ENCODE data around the gene PAPSS2. TPM values are rescaled to one million over a fixed set of nuclear protein-coding genes. Genes with fewer than 3 reads are reported as not detected.
"Not testable (repeated sequence)": the region's sequence is repeated elsewhere in the genome, so short reads cannot be mapped to it uniquely, and the experiment has no call there.

The PAPSS2 gene
- polyA plus RNA-seq, 1 experiment: 133 TPM

DNA sequence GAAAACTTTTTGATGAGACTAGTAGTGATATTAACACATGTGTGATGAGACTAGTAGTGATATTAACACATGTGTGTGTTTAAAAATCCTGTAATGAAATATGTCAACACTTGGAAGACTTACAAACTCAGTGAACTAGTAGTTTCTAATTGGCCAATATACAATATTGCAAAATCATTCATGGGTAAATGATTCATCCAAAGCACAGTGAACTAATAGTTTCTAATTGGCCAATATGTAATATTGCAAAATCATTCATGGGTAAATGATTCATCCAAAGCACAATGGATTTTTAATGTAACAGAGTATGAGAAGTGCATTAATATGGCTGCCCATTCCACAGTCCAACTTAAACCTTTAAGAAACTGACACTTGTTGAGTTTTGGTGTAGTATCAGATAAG, 80.6 kb downstream of the PAPSS2 start:
- ChIA-PET POLR2A (interaction anchor here (0.7 kb wide), 1 partner anchor 64 kb away, joined by 3 read pairs; no protein-coding TSS in a partner anchor), CTCF (interaction anchor here (1.1 kb wide), 3 partner anchors 12 to 55 kb away, joined by 3 to 5 read pairs (median 3); no protein-coding TSS in a partner anchor)
- TF ChIP-seq, protein P1, sequence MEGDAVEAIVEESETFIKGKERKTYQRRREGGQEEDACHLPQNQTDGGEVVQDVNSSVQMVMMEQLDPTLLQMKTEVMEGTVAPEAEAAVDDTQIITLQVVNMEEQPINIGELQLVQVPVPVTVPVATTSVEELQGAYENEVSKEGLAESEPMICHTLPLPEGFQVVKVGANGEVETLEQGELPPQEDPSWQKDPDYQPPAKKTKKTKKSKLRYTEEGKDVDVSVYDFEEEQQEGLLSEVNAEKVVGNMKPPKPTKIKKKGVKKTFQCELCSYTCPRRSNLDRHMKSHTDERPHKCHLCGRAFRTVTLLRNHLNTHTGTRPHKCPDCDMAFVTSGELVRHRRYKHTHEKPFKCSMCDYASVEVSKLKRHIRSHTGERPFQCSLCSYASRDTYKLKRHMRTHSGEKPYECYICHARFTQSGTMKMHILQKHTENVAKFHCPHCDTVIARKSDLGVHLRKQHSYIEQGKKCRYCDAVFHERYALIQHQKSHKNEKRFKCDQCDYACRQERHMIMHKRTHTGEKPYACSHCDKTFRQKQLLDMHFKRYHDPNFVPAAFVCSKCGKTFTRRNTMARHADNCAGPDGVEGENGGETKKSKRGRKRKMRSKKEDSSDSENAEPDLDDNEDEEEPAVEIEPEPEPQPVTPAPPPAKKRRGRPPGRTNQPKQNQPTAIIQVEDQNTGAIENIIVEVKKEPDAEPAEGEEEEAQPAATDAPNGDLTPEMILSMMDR (IDR thresholded peaks at IDR 0.05; ENCODE audit: insufficient read depth, low read depth, low read length): no peak
- H3K4me3 ChIP-seq (ENCODE audit: low read depth, low read length): no peak overlapping the region
- no peaks in the 10 kb centered on the region for H3K27me3 ChIP-seq (ENCODE audit: control insufficient read depth, insufficient read depth, low read length)
- peak; percentile 66 for DNase-seq (ENCODE audit: low read depth)
- peaks cover 8% of the 10 kb centered on the region for H3K36me3 ChIP-seq (ENCODE audit: control insufficient read depth, insufficient read depth, low read length)

DNA sequence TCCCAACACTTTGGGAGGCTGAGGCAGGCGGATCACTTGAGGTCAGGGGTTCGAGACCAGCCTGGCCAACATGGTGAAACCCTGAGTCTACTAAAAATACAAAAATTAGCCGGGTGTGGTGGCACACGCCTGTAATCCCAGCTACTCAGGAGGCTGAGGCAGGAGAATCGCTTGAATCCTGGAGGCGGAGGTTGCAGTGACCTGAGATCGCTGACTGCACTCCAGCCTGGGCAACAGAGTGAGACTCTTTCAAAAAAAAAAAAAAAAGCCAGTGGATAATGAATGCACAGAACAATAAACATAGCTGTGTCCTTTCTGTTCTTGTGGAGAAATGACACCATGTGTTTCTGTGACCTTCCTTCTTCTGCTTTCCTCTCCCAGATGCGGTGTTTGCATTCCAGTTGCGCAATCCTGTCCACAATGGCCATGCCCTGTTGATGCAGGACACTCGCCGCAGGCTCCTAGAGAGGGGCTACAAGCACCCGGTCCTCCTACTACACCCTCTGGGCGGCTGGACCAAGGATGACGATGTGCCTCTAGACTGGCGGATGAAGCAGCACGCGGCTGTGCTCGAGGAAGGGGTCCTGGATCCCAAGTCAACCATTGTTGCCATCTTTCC, 83.4 kb downstream of the PAPSS2 start:
- DNase-seq (ENCODE audit: low read depth); POLR2A ChIA-PET; H3K27me3 ChIP-seq (ENCODE audit: control insufficient read depth, insufficient read depth, low read length); H3K36me3 ChIP-seq (ENCODE audit: control insufficient read depth, insufficient read depth, low read length); H3K4me3 ChIP-seq (ENCODE audit: low read depth, low read length): not testable (repeated sequence)
- CTCF ChIA-PET: interaction anchor here (1.4 to 1.5 kb wide), 2 partner anchors 8 to 9 kb away, joined by 5 to 8 read pairs; no protein-coding TSS in a partner anchor

DNA sequence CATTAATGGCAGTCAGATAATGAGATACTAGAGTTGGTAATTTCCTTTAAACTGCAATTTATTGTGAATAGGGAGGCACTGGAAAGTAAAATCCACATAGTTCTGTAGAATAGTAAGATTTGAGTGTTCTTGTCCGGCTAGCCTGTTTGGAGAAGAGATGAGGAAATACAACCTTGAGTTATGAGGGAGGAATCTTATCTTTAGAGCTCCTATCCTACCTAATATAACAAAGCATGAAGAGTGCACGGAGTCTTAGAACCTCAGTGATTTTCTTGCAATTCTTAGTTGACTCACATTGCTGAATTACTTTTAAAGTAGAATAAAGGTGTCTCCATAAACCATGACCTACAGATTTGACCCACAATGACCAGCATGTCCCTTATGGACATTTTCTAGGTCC, 84.9 kb downstream of the PAPSS2 start:
- ChIA-PET POLR2A (no interaction called here), CTCF (interaction anchor here (1.4 kb wide), 1 partner anchor 10 kb away, joined by 5 read pairs; no protein-coding TSS in a partner anchor)
- peaks cover 7% of the 10 kb centered on the region for H3K36me3 ChIP-seq (ENCODE audit: control insufficient read depth, insufficient read depth, low read length)
- H3K27me3 ChIP-seq (ENCODE audit: control insufficient read depth, insufficient read depth, low read length): no peaks in the 10 kb centered on the region
- H3K4me3 ChIP-seq (ENCODE audit: low read depth, low read length): no peak overlapping the region
- TF ChIP-seq, protein P1 (IDR thresholded peaks at IDR 0.05; ENCODE audit: insufficient read depth, low read depth, low read length): no peak
- no peak for DNase-seq (ENCODE audit: low read depth)

DNA sequence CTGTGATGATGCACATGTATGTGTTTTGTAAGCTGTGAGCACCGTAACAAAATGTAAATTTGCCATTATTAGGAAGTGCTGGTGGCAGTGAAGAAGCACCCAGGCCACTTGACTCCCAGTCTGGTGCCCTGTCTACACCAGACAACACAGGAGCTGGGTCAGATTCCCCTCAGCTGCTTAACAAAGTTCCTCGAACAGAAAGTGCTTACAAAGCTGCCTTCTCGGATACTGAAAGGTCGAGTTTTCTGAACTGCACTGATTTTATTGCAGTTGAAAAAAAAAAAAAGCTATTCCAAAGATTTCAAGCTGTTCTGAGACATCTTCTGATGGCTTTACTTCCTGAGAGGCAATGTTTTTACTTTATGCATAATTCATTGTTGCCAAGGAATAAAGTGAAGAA, 87.2 kb downstream of the PAPSS2 start:
- H3K4me3 ChIP-seq (ENCODE audit: low read depth, low read length): no peak overlapping the region
- peaks cover 7% of the 10 kb centered on the region for H3K36me3 ChIP-seq (ENCODE audit: control insufficient read depth, insufficient read depth, low read length)
- ChIA-PET POLR2A (interaction anchor here (0.6 kb wide), 1 partner anchor 70 kb away, joined by 3 read pairs; no protein-coding TSS in a partner anchor), CTCF (no interaction called here)
- TF ChIP-seq, protein P1 (IDR thresholded peaks at IDR 0.05; ENCODE audit: insufficient read depth, low read depth, low read length): no peak
- DNase-seq (ENCODE audit: low read depth): no peak
- H3K27me3 ChIP-seq (ENCODE audit: control insufficient read depth, insufficient read depth, low read length): no peaks in the 10 kb centered on the region

DNA sequence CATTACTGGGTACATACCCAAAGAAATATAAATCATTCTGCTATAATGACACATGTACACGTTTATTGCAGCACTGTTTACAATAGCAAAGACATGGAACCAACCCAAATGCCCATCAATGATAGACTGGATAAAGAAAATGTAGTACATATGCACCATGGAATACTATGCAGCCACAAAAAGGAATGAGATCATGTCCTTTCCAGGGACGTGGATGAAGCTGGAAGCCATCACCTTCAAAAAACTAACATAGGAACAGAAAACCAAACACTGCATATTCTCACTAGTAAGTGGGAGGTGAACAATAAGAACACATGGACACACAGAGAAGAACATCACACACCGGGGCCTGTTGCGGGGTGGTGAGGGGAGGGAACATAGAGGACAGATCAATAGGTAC, 88.6 kb downstream of the PAPSS2 start:
- H3K36me3 ChIP-seq (ENCODE audit: control insufficient read depth, insufficient read depth, low read length); CTCF ChIA-PET; DNase-seq (ENCODE audit: low read depth); H3K4me3 ChIP-seq (ENCODE audit: low read depth, low read length); POLR2A ChIA-PET; H3K27me3 ChIP-seq (ENCODE audit: control insufficient read depth, insufficient read depth, low read length): not testable (repeated sequence)

DNA sequence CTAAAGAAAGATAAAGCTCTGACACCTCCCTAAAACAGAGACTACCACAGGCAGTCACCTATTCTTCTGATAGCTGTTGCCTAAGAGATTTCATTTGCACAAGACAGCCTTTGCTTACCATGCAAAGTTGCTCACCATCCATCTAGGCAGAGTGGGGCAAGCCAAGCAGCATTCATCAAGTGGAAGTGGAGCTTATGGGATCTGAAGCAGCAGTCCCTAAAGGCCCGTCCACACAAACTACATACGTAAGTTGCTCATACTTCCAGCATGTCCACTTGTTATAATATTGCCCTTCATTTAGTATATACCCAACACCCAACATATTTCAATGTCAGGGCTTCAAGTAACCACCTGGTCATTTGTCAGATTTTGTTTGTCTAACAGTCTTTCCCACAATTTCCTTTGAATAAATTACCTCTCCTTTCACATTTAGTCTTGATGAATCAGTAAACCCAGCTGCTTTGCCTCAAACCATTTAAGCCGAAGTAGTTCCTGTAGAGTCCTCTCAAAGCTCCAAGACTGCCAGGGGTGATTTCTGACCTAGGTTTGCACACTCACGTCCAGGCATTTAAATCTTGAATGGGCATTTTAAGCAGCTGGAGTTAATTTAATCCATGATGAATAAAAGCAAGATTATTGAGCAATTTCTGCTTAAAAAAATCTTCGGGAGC, 90.5 kb downstream of the PAPSS2 start:
- POLR2A ChIA-PET: interaction anchor here (0.6 kb wide), 1 partner anchor 1501 kb away, joined by 5 read pairs; no protein-coding TSS in a partner anchor
- CTCF ChIA-PET: interaction anchor here (0.8 to 1.1 kb wide), 5 partner anchors 15 to 89 kb away, joined by 3 to 5 read pairs (median 4); no protein-coding TSS in a partner anchor
- TF ChIP-seq, protein P1 (IDR thresholded peaks at IDR 0.05; ENCODE audit: insufficient read depth, low read depth, low read length): no peak
- Histone ChIP-seq H3K36me3 (ENCODE audit: control insufficient read depth, insufficient read depth, low read length) (0 out of 2 replicates have a peak, but pooled peaks cover 2% of the 10 kb centered on the region), H3K4me3 (ENCODE audit: low read depth, low read length) (no peak overlapping the region), H3K27me3 (ENCODE audit: control insufficient read depth, insufficient read depth, low read length) (no peaks in the 10 kb centered on the region)
- DNase-seq (ENCODE audit: low read depth): peak; percentile 81

All from BJ (cell line).